Activated CD4-positive, alpha-beta memory T cell treated with anti-CD3 and anti-CD28 coated beads, Interleukin-2, amount 10 ng/mL, durations not matched to agents 7 days and 5 days (primary cell): ENCODE results near the gene ZNF789. TPM values are rescaled to one million over a fixed set of nuclear protein-coding genes. Genes with fewer than 3 reads are reported as not detected.

Source experiments
- CTCF ChIA-PET: fragments of 350-600 bp; sonication (Branson Sonifier 250); formaldehyde crosslinking; loops from one replicate; lab custom pipeline; 2021; ENCODE audit warnings: antibody characterized with exemption, inconsistent platforms; lab: Charles Lee
- POLR2A ChIA-PET: fragments of 350-600 bp; sonication (Branson Sonifier 250); formaldehyde crosslinking; loops from one replicate; lab custom pipeline; 2021; ENCODE audit warnings: antibody characterized with exemption; lab: Charles Lee
- DNase-seq: peaks from one replicate; pipeline ENCODE4 v3.0.0-alpha.2; 2020
- H3K27ac Mint-ChIP-seq: one replicate; pipeline ENCODE4 v1.8.0; 2021; ENCODE audit warnings: mild to moderate bottlenecking, mixed read lengths
- H3K27me3 Mint-ChIP-seq: one replicate; pipeline ENCODE4 v1.8.0; 2021; ENCODE audit warnings: mixed read lengths
- H3K36me3 Mint-ChIP-seq: one replicate; pipeline ENCODE4 v1.8.0; 2021; ENCODE audit warnings: low read depth, mixed read lengths
- H3K4me1 Mint-ChIP-seq: one replicate; pipeline ENCODE4 v1.8.0; 2021; ENCODE audit warnings: mixed read lengths
- H3K4me3 Mint-ChIP-seq: one replicate; pipeline ENCODE4 v1.8.0; 2021; ENCODE audit warnings: mild to moderate bottlenecking, mixed read lengths
- H3K9me3 Mint-ChIP-seq: one replicate; pipeline ENCODE4 v1.8.0; 2021; ENCODE audit warnings: mixed read lengths
- total RNA-seq, 2 experiments: library from RNA; stranded (reverse); gene quantifications; one replicate each; pipeline ENCODE4 v1.2.3, GENCODE V29; 2021

ZNF789 gene
- total RNA-seq, 2 experiments from 2014 or later: 19.4 to 21.8 TPM

DNA sequence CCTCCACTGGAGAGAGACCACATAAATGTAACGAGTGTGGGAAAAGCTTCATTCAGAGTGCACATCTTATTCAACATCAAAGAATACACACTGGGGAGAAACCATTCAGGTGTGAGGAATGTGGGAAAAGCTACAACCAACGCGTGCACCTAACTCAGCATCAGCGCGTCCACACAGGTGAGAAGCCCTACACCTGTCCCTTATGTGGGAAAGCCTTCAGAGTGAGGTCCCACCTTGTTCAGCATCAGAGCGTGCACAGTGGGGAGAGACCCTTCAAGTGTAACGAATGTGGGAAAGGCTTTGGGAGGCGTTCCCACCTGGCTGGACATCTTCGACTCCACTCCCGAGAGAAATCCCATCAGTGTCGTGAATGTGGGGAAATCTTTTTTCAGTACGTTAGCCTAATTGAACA, 58.7 kb downstream of the ZNF789 start:
- no peaks in the 10 kb centered on the region for H3K27me3 Mint-ChIP-seq
- CTCF ChIA-PET: no interaction called here
- DNase-seq: no peak
- peaks cover 79% of the 10 kb centered on the region for H3K36me3 Mint-ChIP-seq
- H3K27ac Mint-ChIP-seq: no peak overlapping the region
- peaks cover 53% of the 10 kb centered on the region for H3K9me3 Mint-ChIP-seq
- POLR2A ChIA-PET: no interaction called here
- no peaks in the 10 kb centered on the region for H3K4me1 Mint-ChIP-seq
- no peak overlapping the region for H3K4me3 Mint-ChIP-seq

DNA sequence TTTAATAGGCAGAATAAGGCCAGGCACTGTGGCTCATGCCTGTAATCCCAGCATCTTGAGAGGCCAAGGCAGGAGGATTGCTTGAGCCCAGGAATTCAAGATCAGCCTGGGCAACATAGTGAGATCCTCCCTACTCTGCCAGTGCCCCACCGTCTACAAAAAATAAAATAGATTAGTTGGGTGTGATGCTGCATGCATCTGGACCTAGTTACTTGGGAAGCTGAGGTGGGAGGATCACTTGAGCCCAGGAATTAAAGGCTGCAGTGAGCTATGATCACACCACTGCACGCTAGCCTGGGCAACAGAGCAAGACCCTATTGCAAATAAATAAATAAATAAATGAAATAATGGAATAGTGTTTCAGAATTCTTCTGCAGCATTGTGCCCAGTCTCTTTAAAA, 63.0 kb downstream of the ZNF789 start:
- CTCF ChIA-PET: no interaction called here
- peaks cover 1% of the 10 kb centered on the region for H3K27me3 Mint-ChIP-seq
- no peak for DNase-seq
- H3K4me1 Mint-ChIP-seq: no peaks in the 10 kb centered on the region
- peaks cover 62% of the 10 kb centered on the region for H3K9me3 Mint-ChIP-seq
- H3K36me3 Mint-ChIP-seq: peaks cover 51% of the 10 kb centered on the region
- no peak overlapping the region for H3K27ac Mint-ChIP-seq
- POLR2A ChIA-PET: no interaction called here
- H3K4me3 Mint-ChIP-seq: no peak overlapping the region

Other genes starting within 250 kb of the ZNF789 start
- not detected for gene MYH16, start 200.1 kb upstream of the ZNF789 start, total RNA-seq
- gene ARPC1A, start 147.0 kb upstream of the ZNF789 start, total RNA-seq: 10 to 100 TPM; 63.8 to 68.9 TPM
- 100 to 1,000 TPM; 396 to 397 TPM for gene ARPC1B, start 98.2 kb upstream of the ZNF789 start, total RNA-seq
- gene PDAP1, start 64.3 kb upstream of the ZNF789 start, total RNA-seq: 100 to 1,000 TPM in 1 of 2 experiments, 10 to 100 TPM in 1; 93.8 to 103 TPM
- gene BUD31, start 63.9 kb upstream of the ZNF789 start, total RNA-seq: 100 to 1,000 TPM; 104 to 106 TPM
- gene PTCD1, start 34.1 kb upstream of the ZNF789 start, total RNA-seq: 1 to 10 TPM; 6.6 to 7.5 TPM
- 10 to 100 TPM; 64.1 to 66.2 TPM for gene CPSF4, start 33.9 kb upstream of the ZNF789 start, total RNA-seq
- gene ATP5MF, start 6.7 kb upstream of the ZNF789 start, total RNA-seq: 100 to 1,000 TPM; 354 to 390 TPM
- gene ZNF394, start 27.4 kb downstream of the ZNF789 start, total RNA-seq: 10 to 100 TPM; 64.4 to 65.3 TPM
- gene ZKSCAN5, start 31.8 kb downstream of the ZNF789 start, total RNA-seq: 10 to 100 TPM; 12.0 to 12.2 TPM
- 1 to 10 TPM; 5.0 to 5.1 TPM for gene FAM200A, start 79.2 kb downstream of the ZNF789 start, total RNA-seq
- gene ZNF655, start 85.8 kb downstream of the ZNF789 start, total RNA-seq: 100 to 1,000 TPM; 102 to 103 TPM
- gene TMEM225B, start 125.4 kb downstream of the ZNF789 start, total RNA-seq: 1 to 10 TPM; 1.3 to 1.9 TPM
- gene ZSCAN25, start 144.1 kb downstream of the ZNF789 start, total RNA-seq: 10 to 100 TPM; 27.7 TPM
- not detected for gene CYP3A5, start 207.1 kb downstream of the ZNF789 start, total RNA-seq